Endothelial cell of umbilical vein (primary cell): Measurements from ENCODE around the gene NTMT1. TPM values are rescaled to one million over a fixed set of nuclear protein-coding genes. Genes with fewer than 3 reads are reported as not detected.
A peak's percentile ranks its signal among the peaks of the same experiment; 100 is the strongest.

Experiments used
- Bru-seq: library from RNA; stranded (reverse); fragments of 400-500 nt; gene quantifications from one replicate; lab custom pipeline; 2021; lab: Mats Ljungman, UMichigan
- BruChase-seq, 2 experiments: library from RNA; stranded (reverse); fragments of 400-500 nt; gene quantifications; one replicate each; lab custom pipeline; 2021; lab: Mats Ljungman, UMichigan
- BruUV-seq: library from RNA; stranded (reverse); fragments of 400-500 nt; replicated peaks from 2 replicates; lab custom pipeline; 2021; lab: Mats Ljungman, UMichigan
- CTCF ChIA-PET: fragments of 300-600, 350-600 bp; sonication (Branson Sonifier 250); formaldehyde crosslinking; loops from one replicate; lab custom pipeline; 2021; ENCODE audit warnings: antibody characterized with exemption, inconsistent platforms; lab: Charles Lee
- POLR2A ChIA-PET: fragments of 300-600, 350-600 bp; sonication (Branson Sonifier 250); formaldehyde crosslinking; loops from one replicate; lab custom pipeline; 2021; ENCODE audit warnings: antibody characterized with exemption, inconsistent platforms; lab: Charles Lee
- DNase-seq: peaks from one replicate; pipeline ENCODE4 v3.0.0-alpha.2; 2011; ENCODE audit warnings: low read depth, low spot score
- FAIRE-seq: peaks from 2 replicates; lab custom pipeline; 2011; peaks lifted over from hg19 to GRCh38; lab: Jason Lieb, UNC
- H2AFZ ChIP-seq: 2 replicates; pipeline ENCODE4 v1.6.0; 2012; ENCODE audit warnings: low read depth, low read length, control low read depth, inconsistent platforms
- H3K27ac ChIP-seq: 2 replicates; pipeline ENCODE4 v1.5.1; 2011; ENCODE audit warnings: low read depth, mild to moderate bottlenecking, control low read depth, low read length, moderate library complexity; ENCODE audit not compliant: insufficient read depth
- H3K27me3 ChIP-seq, 2 experiments: 2 replicates each; pipeline versions ENCODE4 v1.6.0 to v1.6.1; 2011; ENCODE audit warnings: low read length in 2 of 2, mixed read lengths in 1 of 2; ENCODE audit not compliant: control insufficient read depth in 2 of 2, insufficient read depth in 2 of 2
- H3K36me3 ChIP-seq, 2 experiments: 2 replicates in 1 of 2; 3 replicates in 1 of 2; pipeline ENCODE4 v1.5.1; 2011; ENCODE audit warnings: low read length in 2 of 2, mild to moderate bottlenecking in 1 of 2, moderate library complexity in 1 of 2; ENCODE audit not compliant: control insufficient read depth in 2 of 2, insufficient read depth in 2 of 2; ENCODE audit errors: extremely low read depth in 1 of 2
- H3K4me1 ChIP-seq: 3 replicates; pipeline ENCODE4 v1.5.1; 2011; ENCODE audit warnings: mild to moderate bottlenecking, low read length; ENCODE audit not compliant: control insufficient read depth, insufficient read depth; ENCODE audit errors: extremely low read depth
- H3K4me2 ChIP-seq: 2 replicates; pipeline ENCODE4 v1.6.1; 2011; ENCODE audit warnings: low read length, control low read depth, mixed read lengths; ENCODE audit not compliant: insufficient read depth
- H3K4me3 ChIP-seq, 3 experiments: fragments of 200-600 bp in 1 of 3; sonication (generic), shearing (Covaris generic) in 1 of 3; replicated peaks in 1 of 3; 2 replicates each; pipeline ENCODE4 v1.5.1; 2011 to 2016; ENCODE audit warnings: control low read depth in 3 of 3, low read length in 3 of 3, mild to moderate bottlenecking in 2 of 3, inconsistent platforms in 1 of 3, low read depth in 1 of 3, moderate library complexity in 1 of 3; ENCODE audit not compliant: insufficient read depth in 1 of 3
- H3K79me2 ChIP-seq: 2 replicates; pipeline ENCODE4 v1.6.0; 2012; ENCODE audit warnings: low read length, inconsistent platforms; ENCODE audit not compliant: control insufficient read depth, insufficient read depth
- H3K9ac ChIP-seq: replicated peaks from 2 replicates; pipeline ENCODE3; 2011; ENCODE audit warnings: low read length, control low read depth; ENCODE audit not compliant: insufficient read depth; ENCODE audit errors: extremely low read depth
- H3K9me1 ChIP-seq: replicated peaks from 3 replicates; pipeline ENCODE4 v1.6.0; 2011; ENCODE audit warnings: mild to moderate bottlenecking, low read length; ENCODE audit not compliant: control insufficient read depth, insufficient read depth; ENCODE audit errors: extremely low read depth
- H3K9me3 ChIP-seq: replicated peaks from 2 replicates; pipeline ENCODE4 v1.5.1; 2012; ENCODE audit warnings: low read length, inconsistent platforms; ENCODE audit not compliant: control insufficient read depth, insufficient read depth
- H4K20me1 ChIP-seq: replicated peaks from 2 replicates; pipeline ENCODE3; 2011; ENCODE audit warnings: mild to moderate bottlenecking, low read length; ENCODE audit not compliant: control insufficient read depth, insufficient read depth; ENCODE audit errors: extremely low read depth
- EZH2 ChIP-seq: IDR thresholded peaks from 2 replicates; pipeline ENCODE4 v1.6.1; 2012; ENCODE audit warnings: borderline replicate concordance, low read depth, mild to moderate bottlenecking, moderate library complexity, low read length, inconsistent platforms; ENCODE audit not compliant: severe bottlenecking
- FOS ChIP-seq: IDR thresholded peaks from 2 replicates; pipeline ENCODE4 v1.6.1; 2011; ENCODE audit warnings: mild to moderate bottlenecking, low read length, moderate library complexity, borderline replicate concordance; ENCODE audit not compliant: insufficient read depth
- GATA2 ChIP-seq: IDR thresholded peaks from 2 replicates; pipeline ENCODE4 v1.7.0; 2011; ENCODE audit warnings: low read depth, mild to moderate bottlenecking, moderate library complexity, mixed read lengths, low read length; ENCODE audit not compliant: insufficient read length, insufficient read depth
- JUN ChIP-seq: IDR thresholded peaks from 2 replicates; pipeline ENCODE4 v1.6.1; 2011; ENCODE audit warnings: borderline replicate concordance, low read depth; ENCODE audit not compliant: insufficient read length, insufficient read depth
- MAX ChIP-seq: IDR thresholded peaks from 2 replicates; pipeline ENCODE4 v1.6.1; 2011; ENCODE audit not compliant: insufficient read depth, insufficient read length
- MYC ChIP-seq: IDR thresholded peaks from one replicate; pipeline ENCODE4 v1.6.1; 2011; ENCODE audit warnings: mild to moderate bottlenecking, low read depth, low read length
- POLR2A ChIP-seq: IDR thresholded peaks from 2 replicates; pipeline ENCODE4 v1.6.1; 2012; ENCODE audit warnings: low read depth, mild to moderate bottlenecking, control low read depth, low read length
- POLR2AphosphoS5 ChIP-seq: IDR thresholded peaks from 2 replicates; pipeline ENCODE4 v1.6.1; 2012; ENCODE audit warnings: low read depth, mild to moderate bottlenecking, control low read depth, low read length, moderate library complexity; ENCODE audit not compliant: insufficient read depth
- dilution Hi-C: fragments of 300-500 bp; cut with MboI; formaldehyde crosslinking; loops from one replicate; pipeline ENCODE4 v1.15.0; 2019; ENCODE audit warnings: low sequenced_read_pairs; ENCODE audit not compliant: extremely low pct_ligation_motif_present
- intact Hi-C: fragments of 100-400 bp; cut with micrococcal nuclease; formaldehyde crosslinking; loops from one replicate; pipeline ENCODE4 v1.10.0; 2022
- long read RNA-seq: library from polyadenylated mRNA; stranded (forward); transcript quantifications from one replicate; pipeline ENCODE4 v2.0.0, GENCODE V29; 2021
- polyA minus RNA-seq, 3 experiments: library from RNA; depleted of rRNA, polyadenylated mRNA; stranded (reverse); fragments of >200 nt; gene quantifications; 1 replicate in 1 of 3; 2 replicates in 2 of 3; pipeline ENCODE4 v1.2.3, GENCODE V29; 2011
- polyA plus RNA-seq, 4 experiments: library from polyadenylated mRNA; depleted of rRNA in 3 of 4; stranded (reverse) in 3 of 4; unstranded in 1 of 4; fragments of >200 nt; gene quantifications; 2 replicates each; pipeline versions ENCODE4 v1.2.1 to v1.2.3, GENCODE V29; 2011 to 2012; ENCODE audit warnings: missing spikeins in 1 of 4
- total RNA-seq: library from RNA; stranded (reverse); gene quantifications from 2 replicates; pipeline ENCODE4 v1.2.3, GENCODE V29; 2021
- TF ChIP-seq, protein P1 (sequence below), 2 donors: IDR thresholded peaks; 1 replicate in 1 of 2; 2 replicates in 1 of 2; pipeline ENCODE4 v1.5.1; 2011; ENCODE audit warnings: low read length in 2 of 2, mild to moderate bottlenecking in 2 of 2, moderate library complexity in 2 of 2, control low read depth in 1 of 2, inconsistent platforms in 1 of 2, low read depth in 1 of 2; ENCODE audit not compliant: insufficient read depth in 1 of 2; ENCODE audit errors: extremely low read depth in 1 of 2

NTMT1 gene, protein sequence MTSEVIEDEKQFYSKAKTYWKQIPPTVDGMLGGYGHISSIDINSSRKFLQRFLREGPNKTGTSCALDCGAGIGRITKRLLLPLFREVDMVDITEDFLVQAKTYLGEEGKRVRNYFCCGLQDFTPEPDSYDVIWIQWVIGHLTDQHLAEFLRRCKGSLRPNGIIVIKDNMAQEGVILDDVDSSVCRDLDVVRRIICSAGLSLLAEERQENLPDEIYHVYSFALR
- 47.6 and 53.2 TPM in 2 replicates for total RNA-seq
- 51.1 and 58.3 TPM in 2 replicates for polyA plus RNA-seq
- polyA plus RNA-seq (2011; cell fraction: cytosol; rRNA removed), result 44.9 and 48.8 TPM in 2 replicates
- 28.6 and 32.3 TPM in 2 replicates for polyA plus RNA-seq (2011; cell fraction: nucleus; rRNA removed)
- polyA plus RNA-seq (2012), result 39.2 and 47.0 TPM in 2 replicates
- 15.9 and 22.1 TPM in 2 replicates for polyA minus RNA-seq
- polyA minus RNA-seq (2011; cell fraction: cytosol; rRNA and poly(A)+ RNA removed), result 52.6 TPM
- polyA minus RNA-seq (2011; cell fraction: nucleus; rRNA and poly(A)+ RNA removed), result 12.2 and 14.1 TPM in 2 replicates
- Bru-seq, nascent RNA, result percentile 57 among the genes with signal in this experiment
- percentile 50 among the genes with signal in this experiment for BruChase-seq, experiment 1, labeled RNA remaining after a 6-hour chase
- percentile 48 among the genes with signal in this experiment for BruChase-seq, experiment 2, labeled RNA remaining after a 2-hour chase
- long read RNA-seq, transcript NTMT1-209 (4 exons, 1,562 nt), result minor isoform, 10 of 228 reads
- long read RNA-seq, transcript NTMT1-203 (4 exons, 1,315 nt), result major isoform, 125 of 228 reads
- long read RNA-seq, transcript NTMT1-202 (4 exons, 741 nt), result minor isoform, 34 of 228 reads
- long read RNA-seq, transcript NTMT1-207 (3 exons, 1,072 nt), result minor isoform, 16 of 228 reads
- long read RNA-seq, partial matches to known transcripts, result 18 of 228 reads
- long read RNA-seq, other reads (novel, unspliced or antisense), result 23 of 228 reads

- dilution Hi-C loops (no loop called here), intact Hi-C loops (loop anchor here (2.0 kb wide), 1 partner anchor 17 kb away; the partner anchor contains the start of gene ASB6)
- TF ChIP-seq FOS, result no peak
- no peak for TF ChIP-seq JUN
- no peak for TF ChIP-seq MYC
- TF ChIP-seq, protein P1, sequence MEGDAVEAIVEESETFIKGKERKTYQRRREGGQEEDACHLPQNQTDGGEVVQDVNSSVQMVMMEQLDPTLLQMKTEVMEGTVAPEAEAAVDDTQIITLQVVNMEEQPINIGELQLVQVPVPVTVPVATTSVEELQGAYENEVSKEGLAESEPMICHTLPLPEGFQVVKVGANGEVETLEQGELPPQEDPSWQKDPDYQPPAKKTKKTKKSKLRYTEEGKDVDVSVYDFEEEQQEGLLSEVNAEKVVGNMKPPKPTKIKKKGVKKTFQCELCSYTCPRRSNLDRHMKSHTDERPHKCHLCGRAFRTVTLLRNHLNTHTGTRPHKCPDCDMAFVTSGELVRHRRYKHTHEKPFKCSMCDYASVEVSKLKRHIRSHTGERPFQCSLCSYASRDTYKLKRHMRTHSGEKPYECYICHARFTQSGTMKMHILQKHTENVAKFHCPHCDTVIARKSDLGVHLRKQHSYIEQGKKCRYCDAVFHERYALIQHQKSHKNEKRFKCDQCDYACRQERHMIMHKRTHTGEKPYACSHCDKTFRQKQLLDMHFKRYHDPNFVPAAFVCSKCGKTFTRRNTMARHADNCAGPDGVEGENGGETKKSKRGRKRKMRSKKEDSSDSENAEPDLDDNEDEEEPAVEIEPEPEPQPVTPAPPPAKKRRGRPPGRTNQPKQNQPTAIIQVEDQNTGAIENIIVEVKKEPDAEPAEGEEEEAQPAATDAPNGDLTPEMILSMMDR (IDR thresholded peaks at IDR 0.05; ENCODE audit: extremely low read depth in 1 of 2, insufficient read depth in 1 of 2, low read depth in 1 of 2, low read length in 2 of 2), result no peak
- no peak for TF ChIP-seq EZH2
- no peak for TF ChIP-seq GATA2
- TF ChIP-seq MAX, result peak; percentile 90
- TF ChIP-seq POLR2A, result peak; percentile 93
- TF ChIP-seq POLR2AphosphoS5, result peak; percentile 97
- Histone ChIP-seq H3K4me1 (peaks cover 16% of the 10 kb centered on the region), H3K4me3 (peak within 1 kb of the TSS; percentile 35 to 76 (median 71)), H2AFZ (peak within 1 kb of the TSS; percentile 2), H3K9me1 (no peaks in the 10 kb centered on the region), H3K79me2 (peaks cover 49% of the 10 kb centered on the region), H3K27ac (peak within 1 kb of the TSS; percentile 71), H3K4me2 (peak within 1 kb of the TSS; percentile 80), H4K20me1 (no peaks in the 10 kb centered on the region), H3K36me3 (peaks cover 0 to 2% of the 10 kb centered on the region in 2 experiments), H3K27me3 (no peaks in the 10 kb centered on the region), H3K9ac (peak within 1 kb of the TSS; percentile 79), H3K9me3 (no peaks in the 10 kb centered on the region)
- TSS peak; percentile 53 for BruUV-seq
- CTCF ChIA-PET, result interaction anchor here (0.6 to 7.5 kb wide), 9 partner anchors 12 to 496 kb away, joined by 3 to 232 read pairs (median 4); partner anchors contain the start of gene IER5L
- DNase-seq (peak; percentile 84), FAIRE-seq (peak; percentile 86)
- POLR2A ChIA-PET, result interaction anchor here (0.6 to 1.0 kb wide), 4 partner anchors 128 to 559 kb away, joined by 3 to 5 read pairs (median 4); partner anchors contain the start of gene IER5L
These were observed at the start of gene NTMT1 for GRCh38 chr9:129626079-129626624. NTMT1 (plus strand) TSS chr9:129626163; CDS start chr9:129632704, 6,541 bp downstream.
